NCI-H82 treated with DMSO at 0.1 percent for 48 hours (cell line): ENCODE data around the gene MCM3AP.
A peak's percentile ranks its signal among the peaks of the same experiment; 100 is the strongest.
"Not testable (repeated sequence)": the region's sequence is repeated elsewhere in the genome, so short reads cannot be mapped to it uniquely, and the experiment has no call there.

ENCODE experiments used
- DNase-seq: peaks from one replicate; lab custom pipeline; 2025; ENCODE audit not compliant: unreplicated experiment; lab: John Stamatoyannopoulos, UW

Gene MCM3AP

GRCh38 chr21:46245213-46245915 lies 40.0 kb downstream of the MCM3AP start:
- DNase-seq, result no peak

GRCh38 chr21:46244602-46245001 lies 40.8 kb downstream of the MCM3AP start:
- no peak for DNase-seq

GRCh38 chr21:46243960-46244361 lies 41.5 kb downstream of the MCM3AP start:
- no peak for DNase-seq

- no peak for DNase-seq
These were observed 42.1 kb downstream of the MCM3AP start for GRCh38 chr21:46243325-46243724.

GRCh38 chr21:46241577-46241976 lies 43.8 kb downstream of the MCM3AP start:
- not testable (repeated sequence) for DNase-seq

GRCh38 chr21:46239817-46240325 lies 45.5 kb downstream of the MCM3AP start:
- DNase-seq, result no peak

GRCh38 chr21:46237474-46237873 lies 47.9 kb downstream of the MCM3AP start:
- DNase-seq, result no peak

- no peak for DNase-seq
These were observed 50.9 kb downstream of the MCM3AP start for GRCh38 chr21:46234436-46234950.

GRCh38 chr21:46229923-46230260 lies 55.5 kb downstream of the MCM3AP start:
- DNase-seq, result no peak

GRCh38 chr21:46229133-46229922 lies 56.1 kb downstream of the MCM3AP start:
- peak; percentile 67 for DNase-seq

GRCh38 chr21:46228345-46229051 lies 56.9 kb downstream of the MCM3AP start, which contains the start of gene LSS:
TSS of gene LSS (minus strand) at chr21:46228774. CDS start at chr21:46228745, 29 bp downstream.
- DNase-seq, result peak; percentile 91

- no peak for DNase-seq
These were observed 57.5 kb downstream of the MCM3AP start for GRCh38 chr21:46227811-46228344.

GRCh38 chr21:46226920-46227599 lies 58.4 kb downstream of the MCM3AP start:
- DNase-seq, result no peak

- DNase-seq, result no peak
These were observed 59.3 kb downstream of the MCM3AP start for GRCh38 chr21:46226146-46226545.

- not testable (repeated sequence) for DNase-seq
These were observed 61.8 kb downstream of the MCM3AP start for GRCh38 chr21:46223661-46224060.

- no peak for DNase-seq
These were observed 62.2 kb downstream of the MCM3AP start for GRCh38 chr21:46223217-46223616.

- no peak for DNase-seq
These were observed 62.8 kb downstream of the MCM3AP start for GRCh38 chr21:46222436-46223116.

- DNase-seq, result no peak
These were observed 63.6 kb downstream of the MCM3AP start for GRCh38 chr21:46221664-46222435.

- DNase-seq, result no peak
These were observed 64.6 kb downstream of the MCM3AP start for GRCh38 chr21:46220847-46221246.
